BLaER1 (cell line): ENCODE measurements around the gene SLC26A8.
"Not testable (repeated sequence)": the region's sequence is repeated elsewhere in the genome, so short reads cannot be mapped to it uniquely, and the experiment has no call there.

Source experiments
- H3K27ac ChIP-seq: shearing (Covaris generic); formaldehyde crosslinking; 2 replicates; pipeline ENCODE4 v1.8.1; 2022
- H3K27me3 ChIP-seq: shearing (Covaris generic); formaldehyde crosslinking; 2 replicates; pipeline ENCODE4 v1.8.1; 2022
- H3K36me3 ChIP-seq: shearing (Covaris generic); formaldehyde crosslinking; 2 replicates; pipeline ENCODE4 v1.8.1; 2022
- H3K4me1 ChIP-seq: shearing (Covaris generic); formaldehyde crosslinking; 2 replicates; pipeline ENCODE4 v1.8.1; 2022
- H3K4me2 ChIP-seq: shearing (Covaris generic); formaldehyde crosslinking; 2 replicates; pipeline ENCODE4 v1.8.1; 2022
- H3K4me3 ChIP-seq: shearing (Covaris generic); formaldehyde crosslinking; 2 replicates; pipeline ENCODE4 v1.8.1; 2022
- H3K9ac ChIP-seq: shearing (Covaris generic); formaldehyde crosslinking; 2 replicates; pipeline ENCODE4 v1.8.1; 2022
- H3K9me3 ChIP-seq: shearing (Covaris generic); formaldehyde crosslinking; 2 replicates; pipeline ENCODE4 v1.8.1; 2022
- H4K20me1 ChIP-seq: shearing (Covaris generic); formaldehyde crosslinking; 2 replicates; pipeline ENCODE4 v1.8.1; 2022
- Cebpa-rat ChIP-seq: shearing (Covaris generic); IDR thresholded peaks from 2 replicates; pipeline ENCODE4 v1.8.1; 2022

The SLC26A8 gene

GRCh38 chr6:36020154-36020553, 4.3 kb downstream of the SLC26A8 start:
- no peak for TF ChIP-seq Cebpa-rat
- no peaks in the 10 kb centered on the region for H3K9me3 ChIP-seq
- no peaks in the 10 kb centered on the region for H3K36me3 ChIP-seq
- no peaks in the 10 kb centered on the region for H4K20me1 ChIP-seq
- H3K27me3 ChIP-seq, result peaks cover 23% of the 10 kb centered on the region
- H3K27ac ChIP-seq, result no peak overlapping the region
- peaks cover 18% of the 10 kb centered on the region for H3K4me1 ChIP-seq
- H3K4me2 ChIP-seq, result no peak overlapping the region
- H3K9ac ChIP-seq, result no peak overlapping the region
- no peak overlapping the region for H3K4me3 ChIP-seq

- Histone ChIP-seq H3K4me1 (peaks cover 11% of the 10 kb centered on the region), H3K27me3 (peaks cover 13% of the 10 kb centered on the region), H3K9me3 (no peaks in the 10 kb centered on the region), H3K9ac (no peak overlapping the region), H3K4me3 (no peak overlapping the region), H3K27ac (no peak overlapping the region), H4K20me1 (no peaks in the 10 kb centered on the region), H3K36me3 (no peaks in the 10 kb centered on the region), H3K4me2 (no peak overlapping the region; the same call in 1 of the 2 replicates)
- TF ChIP-seq Cebpa-rat, result no peak
These were observed 5.3 kb downstream of the SLC26A8 start for GRCh38 chr6:36019167-36019566.

GRCh38 chr6:36018339-36018738, 6.1 kb downstream of the SLC26A8 start:
- H3K36me3 ChIP-seq, result no peaks in the 10 kb centered on the region
- H4K20me1 ChIP-seq, result no peaks in the 10 kb centered on the region
- H3K9ac ChIP-seq, result no peak overlapping the region
- H3K27ac ChIP-seq, result no peak overlapping the region
- H3K4me1 ChIP-seq, result peaks cover 6% of the 10 kb centered on the region; the same call in 1 of the 2 replicates
- H3K27me3 ChIP-seq, result peaks cover 5% of the 10 kb centered on the region; the same call in 1 of the 2 replicates
- H3K4me2 ChIP-seq, result no peak overlapping the region
- H3K4me3 ChIP-seq, result no peak overlapping the region
- no peak for TF ChIP-seq Cebpa-rat
- H3K9me3 ChIP-seq, result no peaks in the 10 kb centered on the region

- Histone ChIP-seq H4K20me1 (no peaks in the 10 kb centered on the region), H3K27ac (no peak overlapping the region), H3K9me3 (no peaks in the 10 kb centered on the region), H3K4me2 (no peak overlapping the region), H3K36me3 (no peaks in the 10 kb centered on the region), H3K9ac (no peak overlapping the region), H3K27me3 (no peaks in the 10 kb centered on the region), H3K4me3 (no peak overlapping the region), H3K4me1 (peaks cover 6% of the 10 kb centered on the region; the same call in 1 of the 2 replicates)
- no peak for TF ChIP-seq Cebpa-rat
These were observed 8.8 kb downstream of the SLC26A8 start for GRCh38 chr6:36015666-36016065.

- Histone ChIP-seq H3K27ac (no peak overlapping the region), H3K36me3 (no peaks in the 10 kb centered on the region), H3K27me3 (no peaks in the 10 kb centered on the region), H3K4me1 (peaks cover 8% of the 10 kb centered on the region), H3K4me3 (no peak overlapping the region), H3K9ac (no peak overlapping the region), H3K4me2 (no peak overlapping the region), H3K9me3 (no peaks in the 10 kb centered on the region), H4K20me1 (no peaks in the 10 kb centered on the region)
- TF ChIP-seq Cebpa-rat, result no peak
These were observed 24.0 kb downstream of the SLC26A8 start for GRCh38 chr6:36000451-36000850.

- no peak for TF ChIP-seq Cebpa-rat
- H3K27ac ChIP-seq, result no peak overlapping the region
These were observed 31.3 kb downstream of the SLC26A8 start for GRCh38 chr6:35993150-35993549.

GRCh38 chr6:35988047-35988446, 36.4 kb downstream of the SLC26A8 start:
- not testable (repeated sequence) for H3K36me3 ChIP-seq, H3K4me1 ChIP-seq, H3K4me3 ChIP-seq, H3K27me3 ChIP-seq, H3K9me3 ChIP-seq, H4K20me1 ChIP-seq, H3K4me2 ChIP-seq, H3K9ac ChIP-seq, H3K27ac ChIP-seq

More at GRCh38 chr6:35993150-35993549, 31.3 kb downstream of the SLC26A8 start:
- H3K36me3 ChIP-seq, result no peaks in the 10 kb centered on the region
- H4K20me1 ChIP-seq, result no peaks in the 10 kb centered on the region
- no peaks in the 10 kb centered on the region for H3K9me3 ChIP-seq
- no peaks in the 10 kb centered on the region for H3K27me3 ChIP-seq
- no peak overlapping the region for H3K9ac ChIP-seq
- no peak overlapping the region for H3K4me2 ChIP-seq
- no peak overlapping the region for H3K4me3 ChIP-seq
- H3K4me1 ChIP-seq, result peaks cover 10% of the 10 kb centered on the region

GRCh38 chr6:35984701-35985100, 39.7 kb downstream of the SLC26A8 start:
- H3K9me3 ChIP-seq, result no peaks in the 10 kb centered on the region
- no peaks in the 10 kb centered on the region for H3K27me3 ChIP-seq
- no peaks in the 10 kb centered on the region for H3K36me3 ChIP-seq
- no peak overlapping the region for H3K9ac ChIP-seq
- no peak overlapping the region for H3K4me2 ChIP-seq
- TF ChIP-seq Cebpa-rat, result no peak
- no peaks in the 10 kb centered on the region for H4K20me1 ChIP-seq
- no peak overlapping the region for H3K4me3 ChIP-seq
- no peak overlapping the region for H3K27ac ChIP-seq
- peaks cover 7% of the 10 kb centered on the region for H3K4me1 ChIP-seq

GRCh38 chr6:35980991-35981645, 43.3 kb downstream of the SLC26A8 start:
- H3K4me2 ChIP-seq, result no peak overlapping the region
- no peak overlapping the region for H3K9ac ChIP-seq
- H3K9me3 ChIP-seq, result no peaks in the 10 kb centered on the region
- no peaks in the 10 kb centered on the region for H3K27me3 ChIP-seq
- no peaks in the 10 kb centered on the region for H3K36me3 ChIP-seq
- H4K20me1 ChIP-seq, result no peaks in the 10 kb centered on the region
- H3K4me1 ChIP-seq, result no peaks in the 10 kb centered on the region
- no peak overlapping the region for H3K27ac ChIP-seq
- no peak overlapping the region for H3K4me3 ChIP-seq
- no peak for TF ChIP-seq Cebpa-rat

- H3K9me3 ChIP-seq, H3K27me3 ChIP-seq, H3K27ac ChIP-seq, H4K20me1 ChIP-seq, H3K4me3 ChIP-seq, H3K4me2 ChIP-seq, H3K9ac ChIP-seq, H3K4me1 ChIP-seq, H3K36me3 ChIP-seq: not testable (repeated sequence)
These were observed 44.3 kb downstream of the SLC26A8 start for GRCh38 chr6:35980126-35980525.

- Histone ChIP-seq H3K4me2 (no peak overlapping the region), H3K27ac (no peak overlapping the region)
These were observed 47.1 kb downstream of the SLC26A8 start for GRCh38 chr6:35977308-35977707.

More at GRCh38 chr6:35977308-35977707, 47.1 kb downstream of the SLC26A8 start:
- Histone ChIP-seq H3K9me3 (no peaks in the 10 kb centered on the region), H4K20me1 (no peaks in the 10 kb centered on the region), H3K27me3 (no peaks in the 10 kb centered on the region), H3K4me3 (no peak overlapping the region), H3K4me1 (no peaks in the 10 kb centered on the region), H3K36me3 (no peaks in the 10 kb centered on the region), H3K9ac (no peak overlapping the region)
- TF ChIP-seq Cebpa-rat, result no peak
